Endothelial cell (in vitro differentiated cells): Measurements from ENCODE around the gene ZSCAN18. TPM values are rescaled to one million over a fixed set of nuclear protein-coding genes. Genes with fewer than 3 reads are reported as not detected.

Source experiments
- DNase-seq: peaks from one replicate; pipeline ENCODE4 v3.0.0; 2021; ENCODE audit warnings: low spot score
- H3K27ac Mint-ChIP-seq: one replicate; pipeline ENCODE4 v1.8.0; 2021; ENCODE audit warnings: mixed read lengths, inconsistent platforms; ENCODE audit not compliant: unreplicated experiment
- H3K27me3 Mint-ChIP-seq: one replicate; pipeline ENCODE4 v1.8.0; 2021; ENCODE audit warnings: mild to moderate bottlenecking, moderate library complexity, mixed read lengths, inconsistent platforms; ENCODE audit not compliant: unreplicated experiment
- H3K36me3 Mint-ChIP-seq: one replicate; pipeline ENCODE4 v1.8.0; 2021; ENCODE audit warnings: mild to moderate bottlenecking, low read depth, mixed read lengths, inconsistent platforms; ENCODE audit not compliant: unreplicated experiment
- H3K4me1 Mint-ChIP-seq: one replicate; pipeline ENCODE4 v1.8.0; 2021; ENCODE audit warnings: mild to moderate bottlenecking, mixed read lengths, inconsistent platforms; ENCODE audit not compliant: unreplicated experiment
- H3K4me3 Mint-ChIP-seq: one replicate; pipeline ENCODE4 v1.8.0; 2021; ENCODE audit warnings: mild to moderate bottlenecking, mixed read lengths, inconsistent platforms; ENCODE audit not compliant: unreplicated experiment
- H3K9me3 Mint-ChIP-seq: one replicate; pipeline ENCODE4 v1.8.0; 2021; ENCODE audit warnings: mixed read lengths, inconsistent platforms; ENCODE audit not compliant: unreplicated experiment
- total RNA-seq: library from RNA; stranded (reverse); fragmentation: NEBNext Ultra II Directional; extraction: Animal tissue kit (Norgen Biotek cat#: 25700); gene quantifications from one replicate; pipeline ENCODE4 v1.2.1, GENCODE V29; 2021; ENCODE audit not compliant: unreplicated experiment
- TF ChIP-seq, protein P1 (sequence below): fragments of 200-600 bp; sonication (generic); IDR thresholded peaks from one replicate; pipeline ENCODE4 v1.5.0; 2021; ENCODE audit warnings: antibody characterized with exemption; ENCODE audit not compliant: unreplicated experiment

Gene ZSCAN18
- total RNA-seq, 1 donor from 2014 or later = 47.7 TPM

DNA sequence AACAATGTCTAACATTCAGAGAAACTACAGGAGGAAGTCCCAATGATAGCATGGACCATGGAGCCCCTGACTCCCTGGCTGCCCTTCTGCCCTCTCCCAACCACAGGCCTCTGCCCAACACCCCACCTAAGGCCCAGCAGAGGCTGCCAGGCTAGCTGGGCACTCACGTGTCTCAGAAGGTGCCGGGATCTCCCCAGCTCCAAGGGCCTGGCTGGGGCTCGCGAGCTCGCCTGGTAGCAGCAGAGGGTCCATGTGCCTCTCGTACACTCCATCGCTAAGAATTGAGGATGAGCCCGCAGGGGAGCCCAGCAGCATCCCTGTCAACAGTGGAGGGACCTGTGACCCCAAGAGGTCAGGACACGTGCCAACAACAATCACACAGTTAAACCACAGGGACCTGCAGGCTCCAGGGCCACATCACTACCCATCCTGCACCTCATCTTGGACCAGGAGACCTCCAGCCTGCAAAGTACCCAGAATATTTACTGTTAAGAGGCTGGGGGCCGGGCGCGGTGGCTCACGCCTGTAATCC lies 9.4 kb downstream of the ZSCAN18 start:
- DNase-seq = no peak
- peaks cover 13% of the 10 kb centered on the region for H3K27me3 Mint-ChIP-seq
- peaks cover 53% of the 10 kb centered on the region for H3K36me3 Mint-ChIP-seq
- no peaks in the 10 kb centered on the region for H3K4me1 Mint-ChIP-seq
- peaks cover 14% of the 10 kb centered on the region for H3K9me3 Mint-ChIP-seq
- H3K27ac Mint-ChIP-seq = no peak overlapping the region
- peak overlapping the region; percentile 71 for H3K4me3 Mint-ChIP-seq
- TF ChIP-seq, protein P1, sequence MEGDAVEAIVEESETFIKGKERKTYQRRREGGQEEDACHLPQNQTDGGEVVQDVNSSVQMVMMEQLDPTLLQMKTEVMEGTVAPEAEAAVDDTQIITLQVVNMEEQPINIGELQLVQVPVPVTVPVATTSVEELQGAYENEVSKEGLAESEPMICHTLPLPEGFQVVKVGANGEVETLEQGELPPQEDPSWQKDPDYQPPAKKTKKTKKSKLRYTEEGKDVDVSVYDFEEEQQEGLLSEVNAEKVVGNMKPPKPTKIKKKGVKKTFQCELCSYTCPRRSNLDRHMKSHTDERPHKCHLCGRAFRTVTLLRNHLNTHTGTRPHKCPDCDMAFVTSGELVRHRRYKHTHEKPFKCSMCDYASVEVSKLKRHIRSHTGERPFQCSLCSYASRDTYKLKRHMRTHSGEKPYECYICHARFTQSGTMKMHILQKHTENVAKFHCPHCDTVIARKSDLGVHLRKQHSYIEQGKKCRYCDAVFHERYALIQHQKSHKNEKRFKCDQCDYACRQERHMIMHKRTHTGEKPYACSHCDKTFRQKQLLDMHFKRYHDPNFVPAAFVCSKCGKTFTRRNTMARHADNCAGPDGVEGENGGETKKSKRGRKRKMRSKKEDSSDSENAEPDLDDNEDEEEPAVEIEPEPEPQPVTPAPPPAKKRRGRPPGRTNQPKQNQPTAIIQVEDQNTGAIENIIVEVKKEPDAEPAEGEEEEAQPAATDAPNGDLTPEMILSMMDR = no peak

DNA sequence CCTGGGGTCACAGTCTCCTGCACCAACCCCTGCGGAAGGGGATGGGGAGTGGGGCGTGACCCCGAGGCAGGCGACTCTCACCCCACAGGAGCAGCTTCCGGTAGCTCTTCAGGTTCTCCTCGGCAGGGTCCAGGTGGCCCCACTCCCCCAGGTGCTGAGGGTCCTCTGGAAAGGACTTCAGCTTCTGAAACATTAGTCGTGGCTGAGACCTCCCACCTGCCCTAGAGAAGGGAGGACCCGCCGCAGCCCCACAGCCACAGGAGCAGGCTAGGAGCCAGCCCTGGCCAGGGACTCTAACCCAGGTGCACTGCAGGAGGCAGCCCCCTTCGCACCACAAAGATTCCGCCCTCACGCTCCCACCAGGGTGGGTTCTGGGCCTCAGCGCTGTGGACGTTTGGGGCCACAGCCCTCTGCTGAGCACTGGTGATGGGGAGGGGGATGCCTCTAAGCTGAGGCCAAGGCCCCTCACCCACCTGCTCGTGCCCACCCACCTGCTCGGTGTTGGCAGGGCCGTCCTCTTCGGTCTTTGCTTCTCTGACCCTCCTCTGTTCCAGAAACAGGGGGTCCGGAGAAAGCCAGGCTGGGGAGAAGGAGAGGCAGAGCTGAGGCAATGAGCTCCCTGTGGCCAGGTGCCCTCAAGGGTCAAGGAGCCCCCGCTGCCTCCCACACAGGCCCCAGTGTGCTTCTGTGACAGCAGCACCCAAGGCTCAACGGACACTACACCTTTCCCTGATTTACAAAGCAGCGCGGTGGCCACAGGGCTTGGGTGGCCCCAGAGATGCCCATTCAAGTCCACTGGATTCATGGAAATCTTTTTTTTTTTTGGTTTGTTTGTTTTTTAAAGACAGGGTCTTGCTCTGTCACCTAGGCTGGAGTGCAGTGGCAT lies 11.0 kb downstream of the ZSCAN18 start:
- H3K4me3 Mint-ChIP-seq = no peak overlapping the region
- H3K36me3 Mint-ChIP-seq = peaks cover 45% of the 10 kb centered on the region
- H3K9me3 Mint-ChIP-seq = peaks cover 9% of the 10 kb centered on the region
- H3K4me1 Mint-ChIP-seq = no peaks in the 10 kb centered on the region
- no peak overlapping the region for H3K27ac Mint-ChIP-seq
- peaks cover 9% of the 10 kb centered on the region for H3K27me3 Mint-ChIP-seq
- TF ChIP-seq, protein P1 = no peak
- no peak for DNase-seq

DNA sequence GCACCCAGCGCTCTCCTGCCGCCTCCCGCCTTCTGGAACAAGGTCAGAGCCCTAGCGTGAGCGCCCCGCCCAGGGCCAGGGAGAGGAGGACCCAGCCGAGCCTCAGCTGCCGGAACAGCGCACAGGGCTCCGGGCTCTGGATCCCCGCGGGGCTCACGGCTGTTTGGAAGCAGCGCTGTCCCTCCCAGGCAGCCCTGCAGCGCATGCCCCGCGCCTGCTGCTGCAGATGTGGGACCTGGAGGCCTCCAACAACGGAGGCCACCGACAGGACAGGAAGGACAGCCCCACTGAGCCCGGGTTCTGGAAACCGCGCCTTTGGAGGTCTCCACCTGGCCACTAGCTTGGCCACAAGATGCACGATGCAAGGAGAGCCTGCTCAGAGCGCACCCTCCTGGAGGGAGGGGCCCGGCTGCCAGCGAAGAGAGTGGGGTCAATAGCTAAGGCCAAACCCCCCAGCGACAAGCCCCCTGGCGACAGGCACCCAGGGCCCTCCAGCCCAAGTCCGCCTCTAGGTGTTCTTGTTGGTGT lies 12.6 kb downstream of the ZSCAN18 start:
- DNase-seq = no peak
- Mint-ChIP-seq H3K27me3 (peaks cover 12% of the 10 kb centered on the region), H3K9me3 (peaks cover 22% of the 10 kb centered on the region), H3K36me3 (peaks cover 42% of the 10 kb centered on the region), H3K27ac (no peak overlapping the region), H3K4me3 (no peak overlapping the region), H3K4me1 (no peaks in the 10 kb centered on the region)
- TF ChIP-seq, protein P1 = no peak

DNA sequence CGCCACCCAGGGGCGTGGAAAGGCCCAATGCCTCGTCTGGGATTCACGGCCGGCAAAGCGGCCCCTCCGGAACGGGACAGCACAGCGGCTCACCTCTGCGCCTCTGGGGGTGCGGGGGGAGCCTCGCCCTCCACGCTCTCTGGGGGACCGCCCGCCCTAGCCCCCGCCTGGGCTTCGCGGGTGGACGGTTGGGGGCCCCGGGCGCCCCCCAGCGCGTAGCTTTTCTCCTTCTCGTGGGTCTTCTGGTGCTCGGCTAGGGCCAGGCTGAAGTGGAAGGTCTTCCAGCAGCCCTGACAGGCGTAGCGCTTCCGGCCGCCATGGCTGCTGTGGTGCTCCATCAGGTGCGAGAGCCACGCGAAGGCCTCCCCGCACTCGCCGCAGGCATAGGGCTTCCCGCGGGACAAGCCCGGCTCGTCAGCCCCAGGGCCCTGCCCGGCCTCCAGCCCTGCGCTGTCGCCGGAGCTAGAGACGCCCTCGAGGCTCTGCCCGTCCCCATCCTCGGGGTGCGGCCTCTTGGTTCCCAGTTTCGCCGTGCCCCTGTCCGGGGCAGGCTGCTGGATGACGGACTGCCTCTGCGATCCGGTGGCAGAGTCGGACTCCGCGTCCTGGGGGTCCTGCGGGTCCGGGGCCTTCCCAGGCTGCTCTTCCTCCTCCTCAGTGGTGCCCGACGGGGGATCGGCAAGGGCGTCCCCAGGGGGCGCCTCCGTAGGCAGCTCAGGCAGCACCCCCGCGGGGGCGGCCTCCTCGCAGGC lies 13.3 kb downstream of the ZSCAN18 start:
- Mint-ChIP-seq H3K4me1 (no peaks in the 10 kb centered on the region), H3K4me3 (no peak overlapping the region), H3K36me3 (peaks cover 42% of the 10 kb centered on the region), H3K27ac (no peak overlapping the region), H3K27me3 (peaks cover 14% of the 10 kb centered on the region), H3K9me3 (peaks cover 28% of the 10 kb centered on the region)
- DNase-seq = no peak
- TF ChIP-seq, protein P1 = no peak
